AG04450 (cell line): ENCODE measurements around the gene ALDH7A1. TPM values are rescaled to one million over a fixed set of nuclear protein-coding genes. Genes with fewer than 3 reads are reported as not detected.

Experiments used
- CTCF ChIA-PET: fragments of 300-600, 350-600 bp; formaldehyde crosslinking; extraction: SDS; loops from one replicate; lab custom pipeline; 2022; ENCODE audit warnings: antibody characterized with exemption, inconsistent platforms; lab: Charles Lee
- POLR2A ChIA-PET: fragments of 350-600 bp; formaldehyde crosslinking; extraction: SDS; loops from one replicate; lab custom pipeline; 2021; ENCODE audit warnings: antibody characterized with exemption, inconsistent platforms; lab: Yijun Ruan, JAX
- DNase-seq: peaks from one replicate; pipeline ENCODE4 v3.0.0-alpha.2; 2011; ENCODE audit warnings: low read depth, low spot score
- H3K27ac ChIP-seq: one replicate; pipeline ENCODE4 v1.5.1; 2012; ENCODE audit warnings: low read depth, low read length, control low read depth
- H3K27me3 ChIP-seq: one replicate; pipeline ENCODE4 v1.6.0; 2012; ENCODE audit warnings: low read length; ENCODE audit not compliant: control insufficient read depth, insufficient read depth
- H3K4me3 ChIP-seq: 2 replicates; pipeline ENCODE4 v1.5.1; 2011; ENCODE audit warnings: mild to moderate bottlenecking, low read depth, low read length, control low read depth
- H3K9me3 ChIP-seq: 2 replicates; pipeline ENCODE4 v1.5.1; 2012; ENCODE audit warnings: low read length; ENCODE audit not compliant: control insufficient read depth, insufficient read depth
- polyA plus RNA-seq: library from polyadenylated mRNA; depleted of rRNA; stranded (reverse); fragments of >200 nt; gene quantifications from 2 replicates; pipeline ENCODE4 v1.2.3, GENCODE V29; 2011
- TF ChIP-seq, protein P1 (sequence below): IDR thresholded peaks from 2 replicates; pipeline ENCODE4 v1.5.1; 2011; ENCODE audit warnings: low read depth, low read length, control low read depth, inconsistent platforms

ALDH7A1 gene
- polyA plus RNA-seq, 1 experiment, result 97.2 TPM

DNA sequence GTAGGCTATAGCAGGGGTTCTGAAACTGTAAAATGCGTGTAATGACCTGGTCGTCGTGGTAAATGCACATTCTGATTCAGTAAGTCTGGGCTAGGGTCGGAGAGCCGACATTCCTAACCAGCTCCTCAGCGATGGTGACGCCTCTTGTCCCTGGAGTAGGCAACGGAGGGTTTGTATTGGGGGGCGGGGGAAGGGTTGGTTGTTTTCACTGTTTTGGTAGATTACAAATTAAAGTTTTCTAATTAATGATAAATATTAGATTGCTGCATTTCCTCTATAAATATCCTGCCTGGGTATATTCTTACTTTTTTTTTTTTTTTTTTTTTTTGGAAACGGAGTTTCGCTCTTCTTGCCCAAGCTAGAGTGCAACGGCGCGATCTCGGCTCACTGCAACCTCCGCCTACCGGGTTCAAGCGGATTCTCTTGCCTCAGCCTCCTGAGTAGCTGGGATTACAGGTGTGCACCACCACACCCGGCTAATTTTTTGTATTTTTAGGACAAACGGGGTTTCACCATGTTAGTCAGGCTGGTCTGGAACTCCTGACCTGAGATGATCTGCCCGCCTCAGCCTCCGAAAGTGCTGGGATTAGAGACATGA, 566 bp upstream of the ALDH7A1 start:
- Histone ChIP-seq H3K9me3 (peaks cover 3% of the 10 kb centered on the region), H3K27me3 (no peaks in the 10 kb centered on the region), H3K27ac (peak overlapping the region; percentile 87), H3K4me3 (peak overlapping the region; percentile 73)
- ChIA-PET CTCF (interaction anchor here (0.6 to 2.7 kb wide), 7 partner anchors 22 to 257 kb away, joined by 3 to 24 read pairs (median 4); no protein-coding TSS in a partner anchor), POLR2A (interaction anchor here (0.7 to 1.3 kb wide), 4 partner anchors 10 to 199 kb away, joined by 3 to 8 read pairs (median 4); no protein-coding TSS in a partner anchor)
- TF ChIP-seq, protein P1, sequence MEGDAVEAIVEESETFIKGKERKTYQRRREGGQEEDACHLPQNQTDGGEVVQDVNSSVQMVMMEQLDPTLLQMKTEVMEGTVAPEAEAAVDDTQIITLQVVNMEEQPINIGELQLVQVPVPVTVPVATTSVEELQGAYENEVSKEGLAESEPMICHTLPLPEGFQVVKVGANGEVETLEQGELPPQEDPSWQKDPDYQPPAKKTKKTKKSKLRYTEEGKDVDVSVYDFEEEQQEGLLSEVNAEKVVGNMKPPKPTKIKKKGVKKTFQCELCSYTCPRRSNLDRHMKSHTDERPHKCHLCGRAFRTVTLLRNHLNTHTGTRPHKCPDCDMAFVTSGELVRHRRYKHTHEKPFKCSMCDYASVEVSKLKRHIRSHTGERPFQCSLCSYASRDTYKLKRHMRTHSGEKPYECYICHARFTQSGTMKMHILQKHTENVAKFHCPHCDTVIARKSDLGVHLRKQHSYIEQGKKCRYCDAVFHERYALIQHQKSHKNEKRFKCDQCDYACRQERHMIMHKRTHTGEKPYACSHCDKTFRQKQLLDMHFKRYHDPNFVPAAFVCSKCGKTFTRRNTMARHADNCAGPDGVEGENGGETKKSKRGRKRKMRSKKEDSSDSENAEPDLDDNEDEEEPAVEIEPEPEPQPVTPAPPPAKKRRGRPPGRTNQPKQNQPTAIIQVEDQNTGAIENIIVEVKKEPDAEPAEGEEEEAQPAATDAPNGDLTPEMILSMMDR, result no peak
- no peak for DNase-seq

DNA sequence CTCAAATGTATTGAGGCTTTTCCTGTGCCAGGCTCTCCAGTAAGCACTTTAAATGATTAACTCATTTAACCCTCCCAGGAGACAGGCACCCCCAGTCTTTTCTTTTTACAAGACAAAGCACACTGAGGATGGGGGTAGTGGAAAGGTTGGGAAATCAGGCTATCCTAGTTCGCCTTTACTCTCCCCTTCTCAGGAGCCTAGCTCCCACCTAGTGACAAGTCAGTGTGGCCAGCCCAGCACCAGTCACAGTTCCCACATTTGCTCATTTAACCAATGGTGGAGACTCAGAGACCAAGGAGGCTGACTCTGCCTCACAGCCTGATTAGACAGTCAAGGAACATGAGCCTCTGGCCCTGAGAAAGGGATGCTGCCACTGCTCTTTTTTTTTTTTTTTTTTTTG, 3.5 kb downstream of the ALDH7A1 start:
- ChIA-PET POLR2A (no interaction called here), CTCF (interaction anchor here (1.3 kb wide), 2 partner anchors 9 to 10 kb away, joined by 3 to 4 read pairs; partner anchors contain the start of gene PHAX)
- no peak overlapping the region for H3K4me3 ChIP-seq
- H3K27me3 ChIP-seq, result no peaks in the 10 kb centered on the region
- peaks cover 7% of the 10 kb centered on the region; the same call in 1 of the 2 replicates for H3K9me3 ChIP-seq
- no peak for DNase-seq
- H3K27ac ChIP-seq, result no peak overlapping the region
- TF ChIP-seq, protein P1, result no peak

DNA sequence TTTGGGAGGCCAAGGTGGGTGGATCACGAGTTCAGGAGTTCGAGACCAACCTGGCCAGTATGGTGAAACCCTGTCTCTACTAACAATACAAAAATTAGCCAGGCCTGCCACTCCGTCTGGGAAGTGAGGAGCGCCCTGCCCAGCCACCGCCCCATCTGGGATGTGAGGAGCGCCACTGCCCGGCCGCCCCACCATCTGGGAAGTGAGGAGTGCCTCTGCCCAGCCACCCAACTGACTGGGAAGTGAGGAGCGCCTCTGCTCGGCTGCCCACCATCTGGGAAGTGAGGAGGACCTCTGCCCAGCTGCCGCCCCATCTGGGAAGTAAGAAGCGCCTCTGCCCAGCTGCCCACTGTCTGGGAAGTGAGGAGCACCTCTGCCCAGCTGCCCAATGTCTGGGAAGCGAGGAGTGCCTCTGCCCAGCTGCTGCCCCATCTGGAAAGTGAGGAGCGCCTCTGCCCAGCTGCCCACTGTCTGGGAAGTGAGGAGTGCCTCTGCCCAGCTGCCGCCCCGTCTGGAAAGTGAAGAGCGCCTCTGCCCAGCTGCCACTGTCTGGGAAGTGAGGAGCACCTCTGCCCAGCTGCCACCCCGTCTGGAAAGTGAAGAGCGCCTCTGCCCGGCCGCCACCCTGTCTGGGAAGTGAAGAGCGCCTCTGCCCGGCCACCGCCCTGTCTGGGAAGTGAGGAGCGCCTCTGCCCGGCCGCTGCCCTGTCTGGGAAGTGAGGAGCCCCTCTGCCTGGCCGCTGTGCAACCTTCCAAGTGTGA, 5.3 kb downstream of the ALDH7A1 start:
- Histone ChIP-seq H3K4me3 (no peak overlapping the region), H3K27ac (no peak overlapping the region), H3K27me3 (no peaks in the 10 kb centered on the region), H3K9me3 (peaks cover 7% of the 10 kb centered on the region; the same call in 1 of the 2 replicates)
- no peak for DNase-seq
- ChIA-PET POLR2A (no interaction called here), CTCF (no interaction called here)
- TF ChIP-seq, protein P1, result no peak

DNA sequence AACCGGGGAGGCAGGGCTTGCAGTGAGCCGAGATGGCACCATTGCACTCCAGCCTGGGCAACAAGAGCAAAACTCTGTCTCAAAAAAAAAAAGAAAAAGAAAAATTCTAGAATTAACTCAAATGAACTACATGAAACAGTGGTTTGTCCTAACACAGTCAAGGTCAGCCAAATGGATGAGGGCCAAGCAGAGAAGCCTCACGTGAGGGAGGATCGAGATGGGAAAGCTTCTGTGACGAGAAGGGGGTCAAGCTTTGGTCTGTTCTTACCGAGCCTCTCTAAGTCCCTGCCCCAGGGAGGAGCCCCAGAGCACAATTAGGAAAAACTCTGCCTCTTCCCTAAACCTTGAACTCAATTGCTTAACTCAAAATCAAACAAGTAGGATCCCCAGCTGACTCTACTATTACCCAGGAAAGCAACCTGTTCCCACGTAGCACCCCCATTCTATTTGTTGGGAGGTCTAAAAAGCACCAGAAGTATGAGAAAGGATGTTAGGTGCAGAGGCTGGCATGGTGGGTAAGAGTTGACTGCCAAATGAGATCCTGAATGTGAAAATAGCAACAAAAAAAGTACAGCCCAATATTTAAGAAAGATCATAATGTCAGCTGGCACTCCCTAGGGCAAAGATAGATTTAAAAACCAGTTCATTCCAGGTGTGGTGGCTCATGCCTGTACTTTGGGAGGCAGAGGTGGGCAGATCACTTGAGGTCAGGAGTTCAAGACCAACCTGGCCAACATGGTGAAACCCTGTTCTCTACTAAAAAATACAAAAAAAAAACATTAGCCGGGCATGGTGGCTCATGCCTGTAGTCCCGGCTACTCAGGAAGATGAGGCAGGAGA, 7.2 kb downstream of the ALDH7A1 start:
- Histone ChIP-seq H3K27me3 (no peaks in the 10 kb centered on the region), H3K9me3 (peaks cover 7% of the 10 kb centered on the region; the same call in 1 of the 2 replicates), H3K4me3 (no peak overlapping the region), H3K27ac (no peak overlapping the region)
- ChIA-PET POLR2A (no interaction called here), CTCF (no interaction called here)
- no peak for DNase-seq
- TF ChIP-seq, protein P1, result no peak
